ENCODE measurements around the gene FCGBP. TPM values are rescaled to one million over a fixed set of nuclear protein-coding genes. Genes with fewer than 3 reads are reported as not detected.
A peak's percentile ranks its signal among the peaks of the same experiment; 100 is the strongest.

The FCGBP gene
- polyA plus RNA-seq, 2 of the 4 experiments (the other 2 are of a cell fraction) = 0.74 to 1.4 TPM

DNA sequence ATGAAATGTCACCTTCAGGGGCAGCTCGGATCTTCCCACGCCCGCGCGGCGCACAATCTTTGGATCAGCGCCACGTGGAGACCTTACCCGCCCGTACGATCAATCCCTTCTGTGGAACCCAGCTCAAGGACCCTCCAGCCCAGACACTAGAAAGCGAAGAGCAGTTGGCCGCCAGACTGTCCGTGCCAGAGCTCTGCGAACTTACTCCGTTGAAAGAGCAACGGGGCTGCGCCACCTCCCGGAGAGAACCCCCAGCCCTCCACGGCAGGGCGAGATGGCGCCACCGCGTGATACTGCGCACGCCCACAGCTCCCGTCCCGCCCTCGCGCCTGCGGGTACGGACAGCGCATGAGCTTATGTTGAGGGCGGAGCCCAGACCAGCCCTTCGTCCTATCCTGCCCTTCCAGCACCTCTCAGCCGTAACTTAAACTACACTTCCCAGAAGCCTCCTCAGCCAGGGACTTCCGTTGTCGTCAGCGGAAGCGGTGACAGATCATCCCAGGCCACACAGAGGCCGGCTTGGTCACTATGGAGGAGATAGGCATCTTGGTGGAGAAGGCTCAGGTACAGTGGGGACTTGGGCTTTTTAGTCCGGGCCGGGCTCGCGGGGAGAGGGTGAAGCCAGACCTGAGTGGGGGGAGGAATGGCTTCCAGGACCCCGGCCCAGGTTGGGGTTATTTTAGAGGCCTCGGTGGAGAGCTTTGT lies 36.4 kb upstream of the FCGBP start, which contains the start of gene PSMC4:
PSMC4 (plus strand) TSS at position 491 of the 705 bp plus-strand sequence; CDS start at position 529, 38 bp downstream.
- under 1% methylated on average over 46 of the region's 47 CpGs for WGBS (ENCODE audit: missing lambda C conversion rate)
- ATAC-seq (peak; percentile 97 to 99), FAIRE-seq (peak; percentile 100), DNase-seq (ENCODE audit: low read depth in 1 of 2, low spot score in 1 of 2) (peak; percentile 100)
- no peaks in the 10 kb centered on the region for H3K9me3 ChIP-seq
- H3K27ac ChIP-seq = peak within 1 kb of the TSS; percentile 91
- H3K4me2 ChIP-seq = peak within 1 kb of the TSS; percentile 94
- ChIA-PET CTCF (interaction anchor here (0.5 to 7.7 kb wide), 87 partner anchors 10 to 1478 kb away, joined by 3 to 137 read pairs (median 6); partner anchors contain the start of genes DYRK1B, FBL, FCGBP and LEUTX), POLR2A (interaction anchor here (0.7 to 2.0 kb wide), 31 partner anchors 8 to 1139 kb away, joined by 3 to 31 read pairs (median 6); partner anchors contain the start of genes DYRK1B, FBL, RPS16 and ZNF546)
- peak within 1 kb of the TSS; percentile 70 for H3K4me3 ChIP-seq
- peaks cover 18% of the 10 kb centered on the region for H3K4me1 ChIP-seq
- TF ChIP-seq RFX5 (IDR thresholded peaks at IDR 0.05) = no peak; the same call in 1 of the 2 replicates
- TF ChIP-seq, protein P1, sequence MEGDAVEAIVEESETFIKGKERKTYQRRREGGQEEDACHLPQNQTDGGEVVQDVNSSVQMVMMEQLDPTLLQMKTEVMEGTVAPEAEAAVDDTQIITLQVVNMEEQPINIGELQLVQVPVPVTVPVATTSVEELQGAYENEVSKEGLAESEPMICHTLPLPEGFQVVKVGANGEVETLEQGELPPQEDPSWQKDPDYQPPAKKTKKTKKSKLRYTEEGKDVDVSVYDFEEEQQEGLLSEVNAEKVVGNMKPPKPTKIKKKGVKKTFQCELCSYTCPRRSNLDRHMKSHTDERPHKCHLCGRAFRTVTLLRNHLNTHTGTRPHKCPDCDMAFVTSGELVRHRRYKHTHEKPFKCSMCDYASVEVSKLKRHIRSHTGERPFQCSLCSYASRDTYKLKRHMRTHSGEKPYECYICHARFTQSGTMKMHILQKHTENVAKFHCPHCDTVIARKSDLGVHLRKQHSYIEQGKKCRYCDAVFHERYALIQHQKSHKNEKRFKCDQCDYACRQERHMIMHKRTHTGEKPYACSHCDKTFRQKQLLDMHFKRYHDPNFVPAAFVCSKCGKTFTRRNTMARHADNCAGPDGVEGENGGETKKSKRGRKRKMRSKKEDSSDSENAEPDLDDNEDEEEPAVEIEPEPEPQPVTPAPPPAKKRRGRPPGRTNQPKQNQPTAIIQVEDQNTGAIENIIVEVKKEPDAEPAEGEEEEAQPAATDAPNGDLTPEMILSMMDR (IDR thresholded peaks at IDR 0.05) = peak; percentile 99
- peak; percentile 59 for TF ChIP-seq MAFK (IDR thresholded peaks at IDR 0.05; ENCODE audit: partially characterized antibody)
- TF ChIP-seq CEBPB (IDR thresholded peaks at IDR 0.05) = no peak; a peak in 1 of 4 replicates
- no peak for TF ChIP-seq MAZ (IDR thresholded peaks at IDR 0.05; ENCODE audit: borderline replicate concordance, low read depth, low read length)
- TF ChIP-seq POLR2A (IDR thresholded peaks at IDR 0.05; ENCODE audit: low read length) = peak; percentile 81
- TF ChIP-seq POLR2AphosphoS2 (conservative IDR thresholded peaks at IDR 0.05; ENCODE audit: low read length) = no peak
- TF ChIP-seq, protein P2, sequence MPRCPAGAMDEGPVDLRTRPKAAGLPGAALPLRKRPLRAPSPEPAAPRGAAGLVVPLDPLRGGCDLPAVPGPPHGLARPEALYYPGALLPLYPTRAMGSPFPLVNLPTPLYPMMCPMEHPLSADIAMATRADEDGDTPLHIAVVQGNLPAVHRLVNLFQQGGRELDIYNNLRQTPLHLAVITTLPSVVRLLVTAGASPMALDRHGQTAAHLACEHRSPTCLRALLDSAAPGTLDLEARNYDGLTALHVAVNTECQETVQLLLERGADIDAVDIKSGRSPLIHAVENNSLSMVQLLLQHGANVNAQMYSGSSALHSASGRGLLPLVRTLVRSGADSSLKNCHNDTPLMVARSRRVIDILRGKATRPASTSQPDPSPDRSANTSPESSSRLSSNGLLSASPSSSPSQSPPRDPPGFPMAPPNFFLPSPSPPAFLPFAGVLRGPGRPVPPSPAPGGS (IDR thresholded peaks at IDR 0.05) = peak; percentile 91; the same call in 2 of the 3 replicates
- TF ChIP-seq NR3C1 (IDR thresholded peaks at IDR 0.05) = no peak
- TF ChIP-seq SREBF2 (IDR thresholded peaks at IDR 0.05) = no peak
- peak; percentile 92 for TF ChIP-seq KDM5A (IDR thresholded peaks at IDR 0.05)
- TF ChIP-seq HOXB5 (CRISPR knock-in tag; IDR thresholded peaks at IDR 0.05) = 0 out of 2 replicates have a peak, but pooled peaks have one; percentile 38
- no peak for TF ChIP-seq RNF2 (IDR thresholded peaks at IDR 0.05; ENCODE audit: borderline replicate concordance, low read depth)
- TF ChIP-seq BHLHE40 (IDR thresholded peaks at IDR 0.05; ENCODE audit: low read depth, low read length) = no peak; the same call in 1 of the 2 replicates
- TF ChIP-seq EHF (CRISPR knock-in tag; IDR thresholded peaks at IDR 0.05) = no peak
- TF ChIP-seq RCOR1 (IDR thresholded peaks at IDR 0.05; ENCODE audit: low read depth, low read length) = no peak
- no peak; the same call in 1 of the 2 replicates for TF ChIP-seq TFCP2L1 (CRISPR knock-in tag; IDR thresholded peaks at IDR 0.05)
- no peak for TF ChIP-seq ZSCAN20 (CRISPR knock-in tag; IDR thresholded peaks at IDR 0.05)
- TF ChIP-seq HEYL (CRISPR knock-in tag; IDR thresholded peaks at IDR 0.05) = no peak
- TF ChIP-seq, protein P3, sequence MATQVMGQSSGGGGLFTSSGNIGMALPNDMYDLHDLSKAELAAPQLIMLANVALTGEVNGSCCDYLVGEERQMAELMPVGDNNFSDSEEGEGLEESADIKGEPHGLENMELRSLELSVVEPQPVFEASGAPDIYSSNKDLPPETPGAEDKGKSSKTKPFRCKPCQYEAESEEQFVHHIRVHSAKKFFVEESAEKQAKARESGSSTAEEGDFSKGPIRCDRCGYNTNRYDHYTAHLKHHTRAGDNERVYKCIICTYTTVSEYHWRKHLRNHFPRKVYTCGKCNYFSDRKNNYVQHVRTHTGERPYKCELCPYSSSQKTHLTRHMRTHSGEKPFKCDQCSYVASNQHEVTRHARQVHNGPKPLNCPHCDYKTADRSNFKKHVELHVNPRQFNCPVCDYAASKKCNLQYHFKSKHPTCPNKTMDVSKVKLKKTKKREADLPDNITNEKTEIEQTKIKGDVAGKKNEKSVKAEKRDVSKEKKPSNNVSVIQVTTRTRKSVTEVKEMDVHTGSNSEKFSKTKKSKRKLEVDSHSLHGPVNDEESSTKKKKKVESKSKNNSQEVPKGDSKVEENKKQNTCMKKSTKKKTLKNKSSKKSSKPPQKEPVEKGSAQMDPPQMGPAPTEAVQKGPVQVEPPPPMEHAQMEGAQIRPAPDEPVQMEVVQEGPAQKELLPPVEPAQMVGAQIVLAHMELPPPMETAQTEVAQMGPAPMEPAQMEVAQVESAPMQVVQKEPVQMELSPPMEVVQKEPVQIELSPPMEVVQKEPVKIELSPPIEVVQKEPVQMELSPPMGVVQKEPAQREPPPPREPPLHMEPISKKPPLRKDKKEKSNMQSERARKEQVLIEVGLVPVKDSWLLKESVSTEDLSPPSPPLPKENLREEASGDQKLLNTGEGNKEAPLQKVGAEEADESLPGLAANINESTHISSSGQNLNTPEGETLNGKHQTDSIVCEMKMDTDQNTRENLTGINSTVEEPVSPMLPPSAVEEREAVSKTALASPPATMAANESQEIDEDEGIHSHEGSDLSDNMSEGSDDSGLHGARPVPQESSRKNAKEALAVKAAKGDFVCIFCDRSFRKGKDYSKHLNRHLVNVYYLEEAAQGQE (IDR thresholded peaks at IDR 0.05) = no peak
- no peak for TF ChIP-seq KDM1A (IDR thresholded peaks at IDR 0.05; ENCODE audit: low read depth)
- TF ChIP-seq, protein P4, sequence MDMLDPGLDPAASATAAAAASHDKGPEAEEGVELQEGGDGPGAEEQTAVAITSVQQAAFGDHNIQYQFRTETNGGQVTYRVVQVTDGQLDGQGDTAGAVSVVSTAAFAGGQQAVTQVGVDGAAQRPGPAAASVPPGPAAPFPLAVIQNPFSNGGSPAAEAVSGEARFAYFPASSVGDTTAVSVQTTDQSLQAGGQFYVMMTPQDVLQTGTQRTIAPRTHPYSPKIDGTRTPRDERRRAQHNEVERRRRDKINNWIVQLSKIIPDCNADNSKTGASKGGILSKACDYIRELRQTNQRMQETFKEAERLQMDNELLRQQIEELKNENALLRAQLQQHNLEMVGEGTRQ (IDR thresholded peaks at IDR 0.05) = peak; percentile 75
- TF ChIP-seq FOSB (CRISPR knock-in tag; IDR thresholded peaks at IDR 0.05) = no peak
- no peak for TF ChIP-seq NFE2L2 (conservative IDR thresholded peaks at IDR 0.05; ENCODE audit: low read length)
- TF ChIP-seq CBX8 (IDR thresholded peaks at IDR 0.05) = no peak
- peak; percentile 85 to 89 for TF ChIP-seq JUN (IDR thresholded peaks at IDR 0.05)
- no peak for TF ChIP-seq HOXA7 (CRISPR knock-in tag; IDR thresholded peaks at IDR 0.05)
- TF ChIP-seq, protein P5, sequence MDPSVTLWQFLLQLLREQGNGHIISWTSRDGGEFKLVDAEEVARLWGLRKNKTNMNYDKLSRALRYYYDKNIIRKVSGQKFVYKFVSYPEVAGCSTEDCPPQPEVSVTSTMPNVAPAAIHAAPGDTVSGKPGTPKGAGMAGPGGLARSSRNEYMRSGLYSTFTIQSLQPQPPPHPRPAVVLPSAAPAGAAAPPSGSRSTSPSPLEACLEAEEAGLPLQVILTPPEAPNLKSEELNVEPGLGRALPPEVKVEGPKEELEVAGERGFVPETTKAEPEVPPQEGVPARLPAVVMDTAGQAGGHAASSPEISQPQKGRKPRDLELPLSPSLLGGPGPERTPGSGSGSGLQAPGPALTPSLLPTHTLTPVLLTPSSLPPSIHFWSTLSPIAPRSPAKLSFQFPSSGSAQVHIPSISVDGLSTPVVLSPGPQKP (IDR thresholded peaks at IDR 0.05; ENCODE audit: low read depth, low read length) = no peak
- TF ChIP-seq SMC3 (IDR thresholded peaks at IDR 0.05) = peak; percentile 100
- no peak for TF ChIP-seq CHD4 (IDR thresholded peaks at IDR 0.05; ENCODE audit: borderline replicate concordance)
- no peak for TF ChIP-seq EHMT2 (IDR thresholded peaks at IDR 0.05; ENCODE audit: low read depth)
- no peak for TF ChIP-seq CBX2 (IDR thresholded peaks at IDR 0.05; ENCODE audit: borderline replicate concordance, low read depth)
- peak; percentile 97 for TF ChIP-seq MYC (IDR thresholded peaks at IDR 0.05; ENCODE audit: borderline replicate concordance, low read length)
